Mesothelial cell of epicardium (in vitro differentiated cells): ENCODE measurements around the gene MS4A6E. TPM values are rescaled to one million over a fixed set of nuclear protein-coding genes. Genes with fewer than 3 reads are reported as not detected.
"Not testable (repeated sequence)": the region's sequence is repeated elsewhere in the genome, so short reads cannot be mapped to it uniquely, and the experiment has no call there.

Experiments used
- DNase-seq, 2 experiments: peaks; one replicate each; pipeline ENCODE4 v3.0.0; 2021; ENCODE audit warnings: low spot score in 2 of 2; ENCODE audit not compliant: unreplicated experiment in 2 of 2
- H3K27ac Mint-ChIP-seq: 2 replicates; pipeline ENCODE4 v1.8.0; 2021; ENCODE audit warnings: mixed read lengths
- H3K27me3 Mint-ChIP-seq: 2 replicates; pipeline ENCODE4 v1.8.0; 2021; ENCODE audit warnings: low read depth, mixed read lengths
- H3K36me3 Mint-ChIP-seq: 2 replicates; pipeline ENCODE4 v1.8.0; 2021; ENCODE audit warnings: mixed read lengths
- H3K4me1 Mint-ChIP-seq: 2 replicates; pipeline ENCODE4 v1.8.0; 2021; ENCODE audit warnings: mixed read lengths
- H3K4me3 Mint-ChIP-seq: 2 replicates; pipeline ENCODE4 v1.8.0; 2021; ENCODE audit warnings: mild to moderate bottlenecking, moderate library complexity, mixed read lengths
- H3K9me3 Mint-ChIP-seq: 2 replicates; pipeline ENCODE4 v1.8.0; 2021; ENCODE audit warnings: mixed read lengths
- total RNA-seq: library from RNA; stranded (reverse); gene quantifications from 3 replicates; pipeline ENCODE4 v1.2.1, GENCODE V29; 2021
- TF ChIP-seq, protein P1 (sequence below): fragments of 200-600 bp; sonication (generic); IDR thresholded peaks from one replicate; pipeline ENCODE4 v1.5.0; 2021; ENCODE audit warnings: antibody characterized with exemption; ENCODE audit not compliant: unreplicated experiment

MS4A6E gene
- total RNA-seq, 1 donor from 2014 or later, result not detected

DNA sequence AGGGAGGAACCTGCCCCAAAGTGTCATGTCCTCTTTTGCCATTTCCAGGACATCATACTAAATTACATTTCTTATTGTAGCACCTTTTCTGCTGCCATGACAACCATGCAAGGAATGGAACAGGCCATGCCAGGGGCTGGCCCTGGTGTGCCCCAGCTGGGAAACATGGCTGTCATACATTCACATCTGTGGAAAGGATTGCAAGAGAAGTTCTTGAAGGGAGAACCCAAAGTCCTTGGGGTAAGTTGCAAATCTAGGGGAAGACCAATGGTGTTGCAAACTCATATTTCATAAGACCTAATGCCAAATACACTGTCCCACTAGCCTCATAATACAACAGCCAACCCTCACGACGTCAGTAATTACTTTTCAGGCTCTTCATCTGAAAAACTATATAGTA is 34.9 kb upstream of the MS4A6E start:
- Mint-ChIP-seq H3K4me1 (no peaks in the 10 kb centered on the region), H3K9me3 (peaks cover 28% of the 10 kb centered on the region), H3K27me3 (no peaks in the 10 kb centered on the region), H3K4me3 (no peak overlapping the region), H3K27ac (no peak overlapping the region), H3K36me3 (no peaks in the 10 kb centered on the region)
- TF ChIP-seq, protein P1, sequence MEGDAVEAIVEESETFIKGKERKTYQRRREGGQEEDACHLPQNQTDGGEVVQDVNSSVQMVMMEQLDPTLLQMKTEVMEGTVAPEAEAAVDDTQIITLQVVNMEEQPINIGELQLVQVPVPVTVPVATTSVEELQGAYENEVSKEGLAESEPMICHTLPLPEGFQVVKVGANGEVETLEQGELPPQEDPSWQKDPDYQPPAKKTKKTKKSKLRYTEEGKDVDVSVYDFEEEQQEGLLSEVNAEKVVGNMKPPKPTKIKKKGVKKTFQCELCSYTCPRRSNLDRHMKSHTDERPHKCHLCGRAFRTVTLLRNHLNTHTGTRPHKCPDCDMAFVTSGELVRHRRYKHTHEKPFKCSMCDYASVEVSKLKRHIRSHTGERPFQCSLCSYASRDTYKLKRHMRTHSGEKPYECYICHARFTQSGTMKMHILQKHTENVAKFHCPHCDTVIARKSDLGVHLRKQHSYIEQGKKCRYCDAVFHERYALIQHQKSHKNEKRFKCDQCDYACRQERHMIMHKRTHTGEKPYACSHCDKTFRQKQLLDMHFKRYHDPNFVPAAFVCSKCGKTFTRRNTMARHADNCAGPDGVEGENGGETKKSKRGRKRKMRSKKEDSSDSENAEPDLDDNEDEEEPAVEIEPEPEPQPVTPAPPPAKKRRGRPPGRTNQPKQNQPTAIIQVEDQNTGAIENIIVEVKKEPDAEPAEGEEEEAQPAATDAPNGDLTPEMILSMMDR, result no peak
- DNase-seq, result no peak

- TF ChIP-seq, protein P1, result no peak
- H3K27me3 Mint-ChIP-seq, result no peaks in the 10 kb centered on the region
- H3K9me3 Mint-ChIP-seq, result no peaks in the 10 kb centered on the region
- DNase-seq, result no peak
- no peak overlapping the region for H3K4me3 Mint-ChIP-seq
- H3K27ac Mint-ChIP-seq, result no peak overlapping the region
- H3K4me1 Mint-ChIP-seq, result no peaks in the 10 kb centered on the region
- no peaks in the 10 kb centered on the region for H3K36me3 Mint-ChIP-seq
These were observed 25.9 kb upstream of the MS4A6E start for GRCh38 chr11:60301178-60301577.

GRCh38 chr11:60301884-60302283 is 25.2 kb upstream of the MS4A6E start:
- DNase-seq, H3K36me3 Mint-ChIP-seq, H3K4me3 Mint-ChIP-seq, H3K27ac Mint-ChIP-seq, H3K4me1 Mint-ChIP-seq, H3K9me3 Mint-ChIP-seq, H3K27me3 Mint-ChIP-seq: not testable (repeated sequence)

- no peak for DNase-seq
- H3K4me3 Mint-ChIP-seq, result no peak overlapping the region
- TF ChIP-seq, protein P1, result no peak
- no peaks in the 10 kb centered on the region for H3K36me3 Mint-ChIP-seq
- no peaks in the 10 kb centered on the region for H3K4me1 Mint-ChIP-seq
- no peaks in the 10 kb centered on the region for H3K27me3 Mint-ChIP-seq
- no peak overlapping the region for H3K27ac Mint-ChIP-seq
- no peaks in the 10 kb centered on the region for H3K9me3 Mint-ChIP-seq
These were observed 23.4 kb upstream of the MS4A6E start for GRCh38 chr11:60303661-60304060.

DNA sequence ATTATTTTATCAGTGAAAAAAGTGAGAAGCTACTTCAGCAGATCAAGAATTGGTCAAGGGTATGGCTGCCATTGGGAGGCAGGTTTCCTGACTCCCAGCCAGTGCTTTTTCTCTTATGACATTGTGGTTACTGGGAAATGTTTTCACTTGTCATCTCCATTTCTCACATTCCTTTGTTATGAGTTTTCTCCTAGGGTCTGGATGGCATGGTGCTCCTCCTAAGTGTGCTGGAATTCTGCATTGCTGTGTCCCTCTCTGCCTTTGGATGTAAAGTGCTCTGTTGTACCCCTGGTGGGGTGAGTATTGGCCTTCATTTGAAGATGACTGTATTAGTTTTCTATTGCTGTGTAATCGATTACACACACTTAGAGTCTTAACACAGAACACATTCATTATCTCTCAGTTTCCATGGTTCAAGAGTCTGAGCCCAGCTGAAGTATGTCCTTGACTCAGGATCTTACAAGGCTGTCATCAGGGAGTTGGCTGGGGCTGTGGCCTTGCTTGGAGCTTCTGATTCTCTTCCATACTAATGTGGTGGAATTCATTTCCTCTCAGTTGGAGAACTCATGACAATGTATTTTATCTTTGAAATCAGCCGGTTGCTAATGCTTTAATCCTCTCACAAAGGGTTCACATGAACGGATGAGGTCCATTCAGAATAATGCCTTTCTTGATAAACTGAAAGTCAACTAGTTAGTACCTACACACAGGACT is 21.0 kb upstream of the MS4A6E start:
- no peak for DNase-seq
- Mint-ChIP-seq H3K27me3 (no peaks in the 10 kb centered on the region), H3K36me3 (no peaks in the 10 kb centered on the region), H3K27ac (no peak overlapping the region), H3K9me3 (no peaks in the 10 kb centered on the region), H3K4me1 (no peaks in the 10 kb centered on the region), H3K4me3 (no peak overlapping the region)
- TF ChIP-seq, protein P1, result no peak

- Mint-ChIP-seq H3K27me3 (no peaks in the 10 kb centered on the region), H3K9me3 (no peaks in the 10 kb centered on the region), H3K36me3 (no peaks in the 10 kb centered on the region), H3K4me3 (no peak overlapping the region), H3K27ac (no peak overlapping the region), H3K4me1 (no peaks in the 10 kb centered on the region)
- TF ChIP-seq, protein P1, result no peak
- DNase-seq, result no peak
These were observed 19.4 kb upstream of the MS4A6E start for GRCh38 chr11:60307507-60308195.
